ENCODE measurements around the gene NSUN7. TPM values are rescaled to one million over a fixed set of nuclear protein-coding genes. Genes with fewer than 3 reads are reported as not detected.

Gene NSUN7
- 0.07 TPM in 1 of 2 replicates, not detected in the other for total RNA-seq

DNA sequence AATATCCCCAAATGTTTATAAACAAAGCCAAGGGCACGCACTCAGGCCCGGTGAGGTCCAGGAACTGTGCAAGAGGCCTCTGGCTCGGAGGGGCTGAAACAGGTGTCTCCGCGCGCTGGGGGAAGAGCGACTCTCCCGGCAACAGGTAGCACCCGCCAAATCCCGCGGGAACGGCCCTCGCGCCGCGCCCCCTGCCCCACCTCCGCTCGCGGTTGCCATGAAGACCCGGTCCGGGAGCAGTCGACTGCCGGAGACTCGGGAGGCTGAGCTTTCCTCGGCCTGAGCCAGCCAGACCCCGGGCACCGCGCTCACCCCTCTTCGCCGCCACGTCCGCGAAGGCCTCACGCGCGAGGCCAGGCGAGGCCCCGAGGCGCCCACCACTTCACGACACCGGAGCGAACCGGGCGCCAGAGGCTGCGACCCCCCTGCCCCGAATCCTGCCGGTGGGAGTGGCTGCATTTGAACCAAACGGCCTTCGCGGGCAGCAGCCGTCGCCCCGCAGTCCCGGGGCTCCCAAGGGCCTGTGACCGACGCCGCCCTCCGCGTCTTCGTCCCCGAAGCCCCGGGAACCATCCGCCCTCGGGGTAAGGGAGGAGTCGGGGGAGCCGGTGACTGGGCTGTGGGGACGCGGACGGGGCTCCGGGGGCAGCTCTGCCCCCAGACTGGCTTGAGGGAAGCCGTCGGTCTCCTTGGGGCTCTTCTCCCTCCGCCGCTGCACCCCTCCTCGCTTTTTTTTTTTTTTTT is at the start of gene NSUN7:
TSS of gene NSUN7 (plus strand) at position 239 of the 744 bp plus-strand sequence. CDS start 739 bp downstream, outside the sequence.

Other genes starting within 250 kb of the NSUN7 start
- 0.26 and 0.56 TPM in 2 replicates for gene RBM47, start 120.1 kb upstream of the NSUN7 start, total RNA-seq